Measurements from ENCODE around the gene RET.

RET gene
- long read RNA-seq, donor 1, full-length matches to known transcripts, result 3 of 3 reads
- long read RNA-seq, donor 1, partial matches to known transcripts, result 0 of 3 reads
- long read RNA-seq, donor 1, other reads (novel, unspliced or antisense), result 0 of 3 reads
- long read RNA-seq, donor 2, result 0 reads
- long read RNA-seq, donor 3, full-length matches to known transcripts, result 1 of 1 reads
- long read RNA-seq, donor 3, partial matches to known transcripts, result 0 of 1 reads
- long read RNA-seq, donor 3, other reads (novel, unspliced or antisense), result 0 of 1 reads
- long read RNA-seq, donor 4, partial matches to known transcripts, result 21 of 21 reads
- long read RNA-seq, donor 4, other reads (novel, unspliced or antisense), result 0 of 21 reads
- long read RNA-seq, donor 5, full-length matches to known transcripts, result 5 of 10 reads
- long read RNA-seq, donor 5, partial matches to known transcripts, result 5 of 10 reads
- long read RNA-seq, donor 5, other reads (novel, unspliced or antisense), result 0 of 10 reads
- long read RNA-seq, donor 6, result 0 reads
- long read RNA-seq, donor 7, full-length matches to known transcripts, result 2 of 2 reads
- long read RNA-seq, donor 7, partial matches to known transcripts, result 0 of 2 reads
- long read RNA-seq, donor 7, other reads (novel, unspliced or antisense), result 0 of 2 reads
- long read RNA-seq, donor 8, full-length matches to known transcripts, result 1 of 1 reads
- long read RNA-seq, donor 8, partial matches to known transcripts, result 0 of 1 reads
- long read RNA-seq, donor 8, other reads (novel, unspliced or antisense), result 0 of 1 reads

DNA sequence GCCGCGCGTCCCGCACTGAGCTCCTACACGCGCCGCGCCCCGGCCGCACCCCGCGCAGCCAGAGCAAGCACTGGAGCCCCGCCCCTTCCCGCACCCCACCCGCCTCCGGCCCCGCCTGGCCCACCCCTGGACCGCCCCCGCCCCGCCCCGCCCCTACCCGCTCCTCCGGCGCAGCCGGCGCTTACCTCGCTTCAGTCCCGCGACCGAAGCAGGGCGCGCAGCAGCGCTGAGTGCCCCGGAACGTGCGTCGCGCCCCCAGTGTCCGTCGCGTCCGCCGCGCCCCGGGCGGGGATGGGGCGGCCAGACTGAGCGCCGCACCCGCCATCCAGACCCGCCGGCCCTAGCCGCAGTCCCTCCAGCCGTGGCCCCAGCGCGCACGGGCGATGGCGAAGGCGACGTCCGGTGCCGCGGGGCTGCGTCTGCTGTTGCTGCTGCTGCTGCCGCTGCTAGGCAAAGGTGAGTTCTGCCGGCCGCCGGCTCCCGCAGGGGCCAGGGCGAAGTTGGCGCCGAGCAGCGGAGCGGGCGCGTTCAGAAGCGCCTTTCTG lies at the start of gene RET:
RET (plus strand) TSS at position 194 of the 545 bp plus-strand sequence; CDS start at position 384, 190 bp downstream.
- DNase-seq, result peak; percentile 78

GRCh38 chr10:43027331-43027955 lies 49.4 kb upstream of the RET start:
- no peak for DNase-seq

GRCh38 chr10:43028143-43028542 lies 48.7 kb upstream of the RET start:
- DNase-seq, result no peak

GRCh38 chr10:43029043-43029442 lies 47.8 kb upstream of the RET start:
- no peak for DNase-seq

GRCh38 chr10:43032613-43033012 lies 44.3 kb upstream of the RET start:
- DNase-seq, result no peak

DNA sequence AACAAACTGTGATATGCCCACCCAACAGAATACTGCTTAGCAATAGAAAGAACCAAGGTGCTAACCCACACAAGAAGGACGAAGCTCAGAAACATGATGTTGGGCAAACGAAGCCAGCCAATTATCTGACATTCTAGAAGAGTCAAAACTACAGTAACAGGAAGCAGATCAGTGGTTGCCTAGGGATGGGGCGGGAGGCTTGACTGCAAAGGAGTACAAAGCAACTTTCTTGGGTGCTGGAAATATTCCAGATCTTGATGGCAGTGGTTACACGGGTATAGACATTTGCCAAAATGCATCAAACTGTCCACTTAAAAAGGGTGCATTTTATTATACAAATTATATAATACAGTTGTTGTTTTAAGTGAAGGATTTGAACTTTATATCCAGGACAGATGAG lies 41.1 kb upstream of the RET start:
- no peak for DNase-seq

DNA sequence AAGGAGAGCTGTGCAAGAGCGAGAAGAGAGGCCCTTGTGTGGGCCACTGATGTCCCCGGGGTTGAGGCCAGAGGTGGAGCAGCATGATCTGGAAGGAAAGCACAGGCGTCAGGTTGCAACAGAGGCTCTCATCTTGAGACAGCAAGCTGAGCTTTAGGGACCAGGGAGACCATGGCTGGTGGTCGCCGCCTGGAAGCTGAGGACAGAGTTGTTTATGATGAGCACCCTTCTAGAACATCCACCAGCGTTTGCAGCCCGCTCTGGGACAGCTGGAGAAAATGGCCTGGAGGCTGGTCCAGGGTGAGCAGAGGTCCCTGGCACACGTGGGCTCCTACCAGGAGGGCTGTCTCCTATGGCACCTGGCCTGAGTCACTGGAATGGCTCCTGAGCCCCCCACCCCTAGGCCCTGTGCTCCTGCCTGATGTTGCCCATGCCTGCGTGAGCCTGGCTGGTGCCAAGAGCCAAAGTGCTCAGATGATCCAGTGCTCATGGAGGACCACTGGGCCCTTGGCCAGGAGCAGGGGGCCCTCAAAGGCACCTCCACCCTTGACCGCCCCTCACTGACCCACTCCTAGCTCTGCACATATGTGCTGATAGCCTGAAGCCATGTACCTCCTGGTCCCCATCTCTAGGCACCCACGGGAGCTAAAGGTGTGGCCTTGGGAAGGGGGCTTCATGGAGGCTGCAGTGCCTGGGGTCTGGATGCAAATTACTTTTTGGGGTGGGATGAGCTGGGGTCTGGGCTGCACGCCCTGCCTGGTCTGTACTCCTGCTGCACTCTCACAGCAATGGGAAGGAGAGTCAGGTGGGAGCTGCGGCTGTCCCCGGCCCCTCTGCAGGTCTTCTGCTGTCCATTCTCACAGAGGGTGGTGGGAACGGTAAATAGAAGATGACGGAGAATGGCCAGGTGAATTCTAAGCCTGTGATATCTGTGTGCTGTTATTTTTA lies 40.1 kb upstream of the RET start:
- no peak for DNase-seq

DNA sequence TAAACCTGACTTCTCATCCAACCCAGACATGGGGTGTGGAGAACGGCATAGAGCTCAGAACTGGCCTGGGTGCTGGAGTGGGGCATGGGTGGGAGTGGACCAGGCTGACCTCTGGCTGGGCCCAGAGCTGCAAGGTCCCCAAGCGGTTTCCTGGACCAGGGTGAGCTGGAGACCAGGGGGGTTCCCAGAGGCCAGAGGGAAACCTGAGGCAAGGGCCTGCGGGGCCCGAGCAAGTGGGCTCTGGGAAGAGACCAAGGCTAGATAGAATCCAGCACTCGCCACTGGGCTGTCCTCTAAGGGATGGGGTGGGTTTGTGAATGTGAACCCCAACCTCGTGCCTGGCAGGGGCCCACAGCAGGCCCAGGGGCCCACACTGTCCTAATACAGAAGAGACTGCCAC lies 39.4 kb upstream of the RET start:
- DNase-seq, result no peak

- DNase-seq, result no peak
Measured at GRCh38 chr10:43037942-43038782, 38.7 kb upstream of the RET start.

DNA sequence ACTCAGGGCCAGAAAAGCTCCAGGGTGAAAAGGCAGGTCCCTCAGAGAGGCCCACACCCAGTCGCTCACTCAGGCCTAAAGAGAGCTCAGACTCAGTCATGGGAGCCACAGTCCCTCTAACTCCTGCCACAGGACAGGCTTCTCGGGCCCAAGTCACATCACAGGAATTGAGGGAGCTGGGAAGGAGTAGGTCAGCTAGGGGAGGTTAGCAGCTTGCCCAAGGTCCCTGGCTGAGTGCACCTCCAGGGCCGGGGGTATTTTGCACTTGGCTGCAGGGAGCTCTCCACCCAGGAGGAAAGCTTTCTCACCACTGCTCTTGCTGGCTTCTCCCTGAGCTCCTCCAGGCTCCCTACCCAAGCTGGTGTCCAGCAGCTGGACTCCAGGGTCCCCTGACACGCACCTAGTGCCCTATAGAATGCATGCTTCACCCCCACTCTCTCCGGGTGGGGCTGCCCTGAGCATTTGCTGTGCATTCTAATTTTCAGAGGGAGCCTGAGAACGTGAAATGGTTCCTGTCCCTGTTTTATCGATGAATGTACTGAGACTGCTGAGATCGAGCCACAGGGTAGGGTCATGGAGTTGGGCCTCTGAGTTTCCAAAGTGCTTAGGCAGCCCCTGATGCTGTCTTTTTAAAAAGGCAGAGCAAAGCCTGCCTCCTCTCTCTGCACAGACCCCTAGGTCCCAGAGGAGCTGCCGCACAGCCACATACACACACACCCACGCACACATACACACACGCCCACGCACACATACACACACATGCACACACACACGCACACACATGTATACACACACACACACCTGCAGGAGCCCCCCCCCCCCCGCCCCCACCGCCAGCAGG lies 37.9 kb upstream of the RET start:
- no peak for DNase-seq

GRCh38 chr10:43039624-43040481 lies 37.0 kb upstream of the RET start:
- DNase-seq, result no peak

- no peak for DNase-seq
Measured at GRCh38 chr10:43040482-43041256, 36.2 kb upstream of the RET start.

DNA sequence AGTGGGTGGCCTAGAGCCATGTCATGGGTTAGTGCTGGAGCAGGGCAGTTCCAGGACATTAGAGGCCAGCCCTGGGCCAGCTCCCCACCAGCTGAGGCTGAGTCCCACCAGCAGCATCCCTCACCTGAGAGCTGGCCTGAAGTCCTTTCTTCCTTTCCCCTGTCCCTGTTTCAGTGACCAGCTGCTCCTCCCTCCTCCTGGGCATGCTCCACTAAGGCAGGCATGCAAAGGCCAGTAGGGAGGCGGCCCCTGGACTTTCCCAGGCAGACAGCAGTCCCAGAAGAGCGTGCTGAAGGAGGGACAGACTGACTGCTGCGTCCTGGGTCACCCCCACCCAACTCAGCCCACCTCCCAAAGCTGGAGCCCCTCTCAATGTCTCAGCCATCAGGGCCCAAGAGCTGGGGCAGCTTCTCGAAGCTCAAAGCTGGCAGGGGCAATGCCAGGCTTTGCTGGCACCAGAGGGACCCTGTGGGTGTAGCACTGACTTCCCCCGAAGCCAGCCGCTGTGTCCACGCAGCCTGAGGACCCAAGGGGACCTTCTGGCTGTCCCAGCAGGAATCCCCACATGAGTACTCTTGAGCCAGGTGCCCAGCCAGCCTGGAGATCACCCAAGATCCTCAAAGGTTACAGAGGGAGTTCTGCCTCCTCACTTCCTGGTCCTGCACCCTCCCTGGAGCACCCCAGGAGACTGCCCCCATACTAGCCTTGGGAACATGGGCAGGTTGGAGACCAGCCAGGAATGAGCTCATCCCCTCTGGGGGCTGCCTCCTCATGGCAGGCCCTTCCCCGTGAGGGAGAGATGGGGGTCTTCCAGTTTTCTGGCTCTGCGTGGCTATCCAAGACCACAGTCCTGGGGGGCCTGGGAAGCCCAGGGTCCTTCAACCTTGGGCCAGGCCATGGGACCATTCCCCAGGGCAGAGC lies 35.2 kb upstream of the RET start:
- DNase-seq, result no peak

GRCh38 chr10:43042503-43043341 lies 34.1 kb upstream of the RET start:
- DNase-seq, result no peak

GRCh38 chr10:43043342-43043772 lies 33.5 kb upstream of the RET start:
- DNase-seq, result no peak

All from right kidney (tissue), 9 donors.